Muscle of back (tissue), 11 donors: ENCODE data around the gene NEK5. TPM values are rescaled to one million over a fixed set of nuclear protein-coding genes. Genes with fewer than 3 reads are reported as not detected.

Experiments
- DNase-seq, 3 donors: peaks; one replicate each; pipeline versions ENCODE4 v3.0.0 to v3.0.0-alpha.2; 2013
- polyA plus RNA-seq, 10 donors: library from polyadenylated mRNA; unstranded; fragments of 120-200 nt; gene quantifications; one replicate each; pipeline ENCODE4 v1.2.1, GENCODE V29; 2013; ENCODE audit not compliant: insufficient read length in 10 of 10

Gene NEK5
- polyA plus RNA-seq, 10 donors = 0.71 to 1.3 (median 0.92) TPM

DNA sequence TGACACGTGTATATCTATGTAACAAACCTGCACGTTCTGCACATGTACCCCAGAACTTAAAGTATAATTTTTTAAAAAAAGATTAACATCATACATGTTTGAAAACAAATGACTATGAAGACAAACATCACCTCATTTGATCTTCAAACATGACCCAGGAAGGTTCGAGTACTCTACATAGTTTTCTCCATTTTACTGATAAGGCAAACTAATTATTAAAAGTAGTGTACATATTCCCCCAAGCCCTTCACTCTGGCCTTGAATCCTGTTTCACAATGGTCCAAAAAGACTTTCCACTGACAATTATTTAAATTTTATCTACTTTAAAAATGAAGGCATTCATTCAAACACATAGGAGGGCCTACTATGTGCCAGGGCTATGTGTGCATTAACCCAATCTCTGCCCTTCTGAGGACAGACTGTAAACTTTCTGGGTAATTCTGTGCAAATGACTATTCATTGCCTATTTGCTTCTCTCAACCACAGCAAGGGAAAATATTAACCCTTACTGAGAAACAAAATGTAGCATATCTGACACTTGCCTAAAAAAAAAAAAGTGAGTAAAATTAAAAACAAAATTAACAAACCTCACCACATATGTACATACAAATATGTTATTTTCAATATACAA is 139.8 kb downstream of the NEK5 start:
- DNase-seq = no peak

Other genes with a start within 250 kb of the NEK5 start
- gene ATP7B, start 117.6 kb downstream of the NEK5 start, polyA plus RNA-seq = 1 to 10 TPM; 5.0 to 7.5 (median 6.5) TPM
- gene ALG11, start 116.7 kb downstream of the NEK5 start, polyA plus RNA-seq = 10 to 100 TPM; 12.4 to 27.6 (median 20.7) TPM
- gene UTP14C, start 104.4 kb downstream of the NEK5 start, polyA plus RNA-seq = 10 to 100 TPM; 14.4 to 25.5 (median 21.7) TPM
- gene NEK3, start 30.5 kb upstream of the NEK5 start, polyA plus RNA-seq = 10 to 100 TPM in 8 of 10 donors, 1 to 10 TPM in 2; 6.8 to 31.4 (median 14.8) TPM